GM23338 (cell line): Measurements from ENCODE around the gene PCDHB6. TPM values are rescaled to one million over a fixed set of nuclear protein-coding genes. Genes with fewer than 3 reads are reported as not detected.

Experiments
- ATAC-seq: fragments of 200-7000 bp; cut with Tn5 transposase; 3 replicates; pipeline ENCODE4 v1.9.1; 2020
- DNase-seq: peaks from one replicate; pipeline ENCODE4 v3.0.0-alpha.2; 2015; ENCODE audit warnings: low spot score
- H2AFZ ChIP-seq: fragments of 200-600 bp; sonication (generic); 2 replicates; pipeline ENCODE4 v1.8.0; 2016; ENCODE audit warnings: antibody characterized with exemption, mild to moderate bottlenecking, moderate library complexity
- H3F3A ChIP-seq: fragments of 200-600 bp; sonication (generic); replicated peaks from 2 replicates; pipeline ENCODE4 v1.8.0; 2017; ENCODE audit warnings: antibody characterized with exemption, mixed run types, low read depth
- H3K27ac ChIP-seq: fragments of 200-600 bp; sonication (generic); 2 replicates; pipeline ENCODE4 v1.6.1; 2016; ENCODE audit warnings: low read depth
- H3K27me3 ChIP-seq: fragments of 200-600 bp; sonication (generic); 2 replicates; pipeline ENCODE4 v1.8.0; 2016; ENCODE audit warnings: mild to moderate bottlenecking, mixed run types, moderate library complexity; ENCODE audit not compliant: insufficient read depth
- H3K36me3 ChIP-seq: fragments of 200-600 bp; sonication (generic); 2 replicates; pipeline ENCODE4 v1.8.0; 2016; ENCODE audit warnings: mild to moderate bottlenecking; ENCODE audit not compliant: insufficient read depth
- H3K4me1 ChIP-seq: fragments of 200-600 bp; sonication (generic); 2 replicates; pipeline ENCODE4 v1.8.0; 2016; ENCODE audit warnings: mild to moderate bottlenecking, moderate library complexity; ENCODE audit not compliant: insufficient read depth
- H3K4me2 ChIP-seq: fragments of 200-600 bp; sonication (generic); 2 replicates; pipeline ENCODE4 v1.7.1; 2017; ENCODE audit warnings: mixed run types
- H3K4me3 ChIP-seq: fragments of 200-600 bp; sonication (generic); 2 replicates; pipeline ENCODE4 v1.6.1; 2016; ENCODE audit warnings: mixed run types
- H3K79me2 ChIP-seq: fragments of 200-600 bp; sonication (generic); replicated peaks from 2 replicates; pipeline ENCODE4 v1.8.0; 2017; ENCODE audit warnings: mild to moderate bottlenecking; ENCODE audit not compliant: insufficient read depth
- H3K9me2 ChIP-seq: fragments of 200-600 bp; sonication (generic); 2 replicates; pipeline ENCODE4 v1.8.0; 2017; ENCODE audit not compliant: insufficient read depth
- H4K20me1 ChIP-seq: fragments of 200-600 bp; sonication (generic); replicated peaks from 2 replicates; pipeline ENCODE4 v1.8.0; 2017; ENCODE audit warnings: mild to moderate bottlenecking; ENCODE audit not compliant: insufficient read depth
- H3K27ac Mint-ChIP-seq: 2 replicates; pipeline ENCODE4 v1.8.0; 2020; ENCODE audit warnings: inconsistent platforms, mild to moderate bottlenecking, moderate library complexity, mixed read lengths
- H3K27me3 Mint-ChIP-seq: 3 replicates; pipeline ENCODE4 v1.8.0; 2022; ENCODE audit warnings: low read depth, mild to moderate bottlenecking, moderate library complexity, mixed read lengths, inconsistent platforms; ENCODE audit not compliant: insufficient read depth, poor library complexity
- H3K36me3 Mint-ChIP-seq: 3 replicates; pipeline ENCODE4 v1.8.0; 2021; ENCODE audit warnings: low read depth, mild to moderate bottlenecking, inconsistent platforms, moderate library complexity, mixed read lengths
- H3K4me1 Mint-ChIP-seq: 3 replicates; pipeline ENCODE4 v1.8.0; 2020; ENCODE audit warnings: mild to moderate bottlenecking, inconsistent platforms, mixed read lengths
- H3K4me3 Mint-ChIP-seq: 3 replicates; pipeline ENCODE4 v1.8.0; 2021; ENCODE audit warnings: moderate library complexity, mild to moderate bottlenecking, inconsistent platforms, mixed read lengths
- H3K9me3 Mint-ChIP-seq: 3 replicates; pipeline ENCODE4 v1.8.0; 2020; ENCODE audit warnings: moderate library complexity, mild to moderate bottlenecking, inconsistent platforms, mixed read lengths
- CTCF ChIP-seq, 2 experiments: fragments of 200-600 bp in 1 of 2; sonication (generic) in 1 of 2; conservative IDR thresholded peaks; 2 replicates each; pipeline versions ENCODE4 v1.5.1 to v1.6.1; 2016 to 2017; ENCODE audit warnings: antibody characterized with exemption in 2 of 2, low read depth in 2 of 2, mild to moderate bottlenecking in 2 of 2, moderate library complexity in 1 of 2
- JUNB ChIP-seq: IDR thresholded peaks from one replicate; pipeline ENCODE4 v1.6.1; 2016; ENCODE audit warnings: antibody characterized with exemption; ENCODE audit not compliant: unreplicated experiment
- POLR2AphosphoS5 ChIP-seq: IDR thresholded peaks from 2 replicates; pipeline ENCODE4 v1.6.1; 2016; ENCODE audit warnings: antibody characterized with exemption, low read depth
- ZNF114 ChIP-seq: fragments of 250-450 bp; sonication (Bioruptor Pico); IDR thresholded peaks from 2 replicates; pipeline ENCODE4 v1.5.0; 2020; ENCODE audit warnings: mild to moderate bottlenecking, moderate library complexity
- ZNF331 ChIP-seq: fragments of 250-450 bp; sonication (Bioruptor Pico); IDR thresholded peaks from 2 replicates; pipeline ENCODE4 v1.5.0; 2020; ENCODE audit warnings: low read depth, mild to moderate bottlenecking, moderate library complexity
- ZNF462 ChIP-seq: fragments of 250-450 bp; sonication (Bioruptor Pico); IDR thresholded peaks from 2 replicates; pipeline ENCODE4 v1.5.0; 2020; ENCODE audit warnings: mild to moderate bottlenecking, moderate library complexity
- polyA plus RNA-seq: library from polyadenylated mRNA; unstranded; fragments of >200 nt; fragmentation: Nextera tagmentation; extraction: Ambion mirVana; gene quantifications from 2 replicates; pipeline ENCODE4 v1.2.1, GENCODE V29; 2016
- total RNA-seq: library from RNA; depleted of rRNA; stranded (reverse); fragments of >200 nt; shearing (Covaris generic); gene quantifications from 2 replicates; pipeline ENCODE4 v1.2.3, GENCODE V29; 2014

Gene PCDHB6
- total and polyA plus RNA-seq, 2 experiments from 2014 or later = 0.11 to 0.52 TPM

GRCh38 chr5:141127305-141127704 is 22.6 kb upstream of the PCDHB6 start (continued):
- TF ChIP-seq ZNF462 (no peak), ZNF114 (CRISPR knock-in tag) (no peak), ZNF331 (CRISPR knock-in tag) (no peak), POLR2AphosphoS5 (no peak)

GRCh38 chr5:141135030-141135717 is 14.7 kb upstream of the PCDHB6 start, which contains the start of gene PCDHB5:
Gene PCDHB5, plus strand, starts transcription at chr5:141135206. Its CDS starts 229 bp downstream, at chr5:141135435.
- H3K4me3 Mint-ChIP-seq = peak within 1 kb of the TSS; percentile 78
- Histone ChIP-seq H3K79me2 (peaks cover 24% of the 10 kb centered on the region), H3F3A (no peaks in the 10 kb centered on the region), H3K4me2 (peak within 1 kb of the TSS; percentile 94), H3K27me3 (no peaks in the 10 kb centered on the region), H3K4me3 (peak within 1 kb of the TSS; percentile 69), H3K27ac (peak within 1 kb of the TSS; percentile 64), H3K9me2 (no peaks in the 10 kb centered on the region), H3K4me1 (no peaks in the 10 kb centered on the region), H3K36me3 (no peaks in the 10 kb centered on the region; the same call in 1 of the 2 replicates), H2AFZ (peak within 1 kb of the TSS; percentile 84), H4K20me1 (no peaks in the 10 kb centered on the region)
- ATAC-seq (peak; percentile 90), DNase-seq (peak; percentile 94)
- no peak for TF ChIP-seq ZNF462
- TF ChIP-seq JUNB = no peak
- no peak for TF ChIP-seq ZNF331 (CRISPR knock-in tag)
- TF ChIP-seq POLR2AphosphoS5 = peak; percentile 42; the same call in 1 of the 2 replicates
- TF ChIP-seq CTCF (conservative IDR thresholded peaks at IDR 0.05; ENCODE audit: low read depth in 2 of 2) = peak; percentile 87 to 93
- peaks cover 55% of the 10 kb centered on the region for H3K36me3 Mint-ChIP-seq
- peaks cover 61% of the 10 kb centered on the region for H3K9me3 Mint-ChIP-seq
- peak within 1 kb of the TSS; percentile 95 for H3K27ac Mint-ChIP-seq
- no peaks in the 10 kb centered on the region for H3K4me1 Mint-ChIP-seq
- H3K27me3 Mint-ChIP-seq = peaks cover 2% of the 10 kb centered on the region
